ENCODE measurements around the gene BAG5.
"Not testable (repeated sequence)": the region's sequence is repeated elsewhere in the genome, so short reads cannot be mapped to it uniquely, and the experiment has no call there.

BAG5 gene

GRCh38 chr14:103562429-103563225 is at the start of gene BAG5, which contains the start of gene COA8:
Gene BAG5 (minus strand): TSS chr14:103562657. CDS start chr14:103561164, 1,493 bp downstream.
Gene COA8 (plus strand): TSS chr14:103562960. CDS start chr14:103563002, 42 bp downstream.
- DNase-seq: peak; percentile 69

GRCh38 chr14:103611215-103611614 is 48.8 kb upstream of the BAG5 start:
- no peak for DNase-seq

- DNase-seq: not testable (repeated sequence)
Observed at GRCh38 chr14:103609081-103609480, 46.6 kb upstream of the BAG5 start.

- DNase-seq: no peak
Observed at GRCh38 chr14:103607822-103608221, 45.4 kb upstream of the BAG5 start.

- DNase-seq: peak; percentile 98
Observed at GRCh38 chr14:103606963-103607668, 44.7 kb upstream of the BAG5 start.

- no peak for DNase-seq
Observed at GRCh38 chr14:103604620-103605019, 42.2 kb upstream of the BAG5 start.

- DNase-seq: no peak
Observed at GRCh38 chr14:103600503-103600902, 38.0 kb upstream of the BAG5 start.

GRCh38 chr14:103597623-103598377 is 35.3 kb upstream of the BAG5 start:
- DNase-seq: peak; percentile 81

- DNase-seq: peak; percentile 65
Observed at GRCh38 chr14:103594265-103594664, 31.8 kb upstream of the BAG5 start.

- no peak for DNase-seq
Observed at GRCh38 chr14:103593577-103593976, 31.1 kb upstream of the BAG5 start.

- DNase-seq: no peak
Observed at GRCh38 chr14:103584326-103584915, 22.0 kb upstream of the BAG5 start.

GRCh38 chr14:103581954-103582703 is 19.7 kb upstream of the BAG5 start:
- DNase-seq: no peak

- DNase-seq: no peak
Observed at GRCh38 chr14:103581206-103581605, 18.7 kb upstream of the BAG5 start.

GRCh38 chr14:103578401-103579075 is 16.1 kb upstream of the BAG5 start:
- DNase-seq: no peak

- DNase-seq: peak; percentile 58
Observed at GRCh38 chr14:103576371-103577024, 14.0 kb upstream of the BAG5 start.

- DNase-seq: no peak
Observed at GRCh38 chr14:103574707-103575285, 12.3 kb upstream of the BAG5 start.

GRCh38 chr14:103574104-103574503 is 11.6 kb upstream of the BAG5 start:
- no peak for DNase-seq

- DNase-seq: no peak
Observed at GRCh38 chr14:103569408-103569807, 7.0 kb upstream of the BAG5 start.

- no peak for DNase-seq
Observed at GRCh38 chr14:103568952-103569351, 6.5 kb upstream of the BAG5 start.

- DNase-seq: no peak
Observed at GRCh38 chr14:103563844-103564505, 1.5 kb upstream of the BAG5 start.

Data from fibroblast of upper back skin (primary cell).